Muscle of leg (tissue), 11 donors: ENCODE measurements around the gene GPR152. TPM values are rescaled to one million over a fixed set of nuclear protein-coding genes. Genes with fewer than 3 reads are reported as not detected.

ENCODE experiments used
- DNase-seq: peaks from one replicate; pipeline ENCODE4 v3.0.0; 2013
- H3K27ac ChIP-seq: one replicate; pipeline ENCODE4 v1.5.1; 2013; ENCODE audit warnings: mild to moderate bottlenecking, low read length, control low read depth
- H3K27me3 ChIP-seq: one replicate; pipeline ENCODE4 v1.6.1; 2013; ENCODE audit warnings: low read length; ENCODE audit not compliant: control insufficient read depth, insufficient read depth
- H3K36me3 ChIP-seq: one replicate; pipeline ENCODE4 v1.6.1; 2013; ENCODE audit warnings: low read length; ENCODE audit not compliant: control insufficient read depth, insufficient read depth
- H3K4me1 ChIP-seq: one replicate; pipeline ENCODE4 v1.6.1; 2013; ENCODE audit warnings: low read length; ENCODE audit not compliant: control insufficient read depth, insufficient read depth
- H3K4me3 ChIP-seq: one replicate; pipeline ENCODE4 v1.5.1; 2013; ENCODE audit warnings: low read length, control low read depth
- H3K9me3 ChIP-seq: replicated peaks from 2 replicates; pipeline ENCODE4 v1.6.1; 2013; ENCODE audit warnings: low read depth, low read length; ENCODE audit not compliant: control insufficient read depth
- WGBS: methylation state at CpG from one replicate; pipeline ENCODE4 v1.1.5; 2013; ENCODE audit warnings: missing lambda C conversion rate; ENCODE audit not compliant: insufficient coverage; 5-methylcytosine and 5-hydroxymethylcytosine counted together
- polyA plus RNA-seq, 8 donors: library from polyadenylated mRNA; unstranded; fragments of 120-200 nt; gene quantifications; one replicate each; pipeline versions ENCODE4 v1.2.1 to v1.2.3, GENCODE V29; 2013; ENCODE audit warnings: inconsistent platforms in 1 of 8, low replicate concordance in 1 of 8; ENCODE audit not compliant: insufficient read length in 8 of 8, insufficient read depth in 1 of 8
- total RNA-seq: library from RNA; stranded (reverse); fragments of 120-200 nt; gene quantifications from one replicate; pipeline ENCODE4 v1.2.4, GENCODE V29; 2013

The GPR152 gene
- total and polyA plus RNA-seq, 9 donors, result not detected

DNA sequence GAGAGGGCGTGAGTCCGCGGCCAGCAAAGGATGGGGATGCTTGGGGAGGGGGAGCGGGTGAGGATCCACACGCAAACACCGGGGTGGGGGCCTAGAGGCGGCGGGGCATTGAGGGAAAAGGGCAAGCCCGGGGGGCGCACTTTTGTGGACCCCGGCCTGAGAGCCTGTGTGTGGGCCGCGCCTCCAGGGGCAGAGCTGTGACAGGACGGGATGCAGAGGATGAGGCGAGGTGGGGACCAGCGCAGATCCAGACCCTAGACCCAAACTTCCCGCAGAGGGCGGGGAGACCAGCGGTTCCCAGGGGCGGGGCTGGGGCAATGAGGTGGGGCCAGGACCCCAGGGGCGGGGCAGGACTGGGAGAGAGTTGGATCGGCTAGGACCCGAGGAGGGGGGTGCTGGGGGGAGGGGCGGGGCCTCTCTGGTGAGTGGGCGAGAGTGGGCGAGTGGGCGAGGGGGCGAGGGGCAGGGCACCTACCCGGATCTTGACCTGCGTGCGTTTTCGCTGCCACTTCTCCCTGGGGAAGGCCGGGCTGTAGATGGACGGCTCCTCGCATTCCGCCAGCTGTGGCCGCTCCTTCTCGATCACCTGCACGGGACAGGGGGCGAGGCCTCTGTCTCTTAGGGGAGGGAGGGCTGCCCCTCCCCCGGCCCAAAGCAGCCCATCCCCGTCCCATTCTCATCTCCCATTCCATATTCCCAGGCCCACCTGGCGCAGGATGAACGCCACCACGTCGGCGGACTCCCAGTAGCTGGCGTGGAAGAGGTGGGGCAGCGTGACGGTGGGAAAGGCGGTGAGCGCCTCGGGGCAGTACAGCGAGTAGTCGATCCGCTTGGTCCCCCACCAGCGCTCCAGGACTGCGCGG is 42.1 kb upstream of the GPR152 start:
- 89% methylated on average over 41 of the region's 59 CpGs for WGBS
- Histone ChIP-seq H3K4me1 (no peaks in the 10 kb centered on the region), H3K36me3 (peaks cover 57% of the 10 kb centered on the region), H3K9me3 (no peaks in the 10 kb centered on the region), H3K27ac (no peak overlapping the region), H3K27me3 (no peaks in the 10 kb centered on the region), H3K4me3 (no peak overlapping the region)
- no peak for DNase-seq

DNA sequence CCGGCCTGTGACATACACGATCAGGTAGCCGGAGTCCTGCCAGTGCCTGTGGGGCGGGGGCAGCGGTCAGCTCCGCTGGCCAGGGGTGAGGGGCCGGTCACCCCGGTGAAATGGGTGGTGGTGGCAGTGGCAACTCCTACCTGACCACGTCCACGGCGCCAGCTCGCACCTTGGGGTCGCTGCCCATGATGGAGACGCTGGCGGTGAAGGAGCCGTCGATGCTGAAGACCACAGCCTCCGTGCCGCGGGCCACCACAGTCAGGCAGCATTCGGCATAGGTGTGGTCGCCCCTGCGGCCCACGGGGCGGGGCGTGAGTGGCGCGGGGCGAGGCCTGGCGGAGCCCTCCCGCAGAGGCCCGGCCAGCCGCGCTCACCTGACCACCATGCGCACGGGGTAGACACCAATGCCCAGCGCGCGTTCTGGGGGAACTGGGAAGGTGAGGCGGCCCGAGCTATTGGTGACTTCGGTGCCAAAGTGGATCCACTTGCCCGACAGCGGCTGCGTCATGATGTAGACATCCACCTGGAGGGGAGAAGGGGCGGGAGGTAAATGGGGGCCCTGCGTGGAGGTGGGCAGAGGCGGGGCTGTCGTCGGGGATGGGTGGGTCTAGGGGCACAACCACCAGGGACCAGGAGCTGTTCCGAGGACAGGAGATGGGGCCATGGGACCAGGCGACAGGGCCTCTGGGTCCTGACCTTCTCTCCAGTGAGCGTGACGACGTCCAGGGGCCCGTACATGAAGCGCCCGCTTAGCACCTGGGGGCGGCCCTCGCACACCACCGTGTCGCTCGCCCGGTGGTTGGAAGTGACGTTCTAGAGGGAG is 41.2 kb upstream of the GPR152 start:
- 92% methylated on average over 62 of the region's 65 CpGs for WGBS
- Histone ChIP-seq H3K4me3 (no peak overlapping the region), H3K27me3 (no peaks in the 10 kb centered on the region), H3K36me3 (peaks cover 65% of the 10 kb centered on the region), H3K27ac (no peak overlapping the region), H3K9me3 (no peaks in the 10 kb centered on the region), H3K4me1 (no peaks in the 10 kb centered on the region)
- no peak for DNase-seq

DNA sequence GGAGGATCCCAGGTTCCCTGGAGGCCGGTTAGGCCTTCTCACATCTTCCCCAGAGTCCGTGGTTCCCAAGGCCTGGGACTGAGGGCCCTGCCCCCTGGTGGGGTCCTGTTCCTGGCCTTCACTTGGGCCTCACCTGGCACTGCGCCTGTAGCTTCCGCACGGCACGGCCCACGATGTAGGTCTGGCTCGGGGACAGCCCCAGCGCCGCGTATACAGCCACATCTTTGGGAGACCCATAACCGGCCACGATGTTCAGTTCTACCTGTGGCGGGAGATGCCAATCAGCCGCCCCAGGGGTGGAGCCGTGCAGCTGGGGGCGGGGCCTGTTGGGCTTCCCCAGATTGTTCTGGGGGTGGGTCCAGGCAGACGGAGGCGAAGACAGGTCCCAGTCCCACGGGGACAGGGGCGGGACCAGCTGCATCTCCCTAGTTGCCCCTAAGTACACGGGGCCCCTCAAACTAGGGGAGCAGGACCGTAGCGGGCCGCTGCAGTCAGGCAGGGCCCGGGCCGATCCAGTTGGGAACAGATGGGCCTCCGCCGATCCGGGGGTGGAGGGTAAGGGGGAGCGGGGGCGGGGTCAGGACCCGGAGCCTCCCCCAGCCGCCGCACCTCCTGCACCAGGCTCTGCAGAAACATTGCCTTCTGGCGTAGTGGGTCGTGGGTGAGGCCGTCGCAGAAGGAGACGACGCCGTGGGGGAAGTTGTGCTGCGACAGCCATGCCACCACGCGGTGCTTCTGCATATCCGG is 40.4 kb upstream of the GPR152 start:
- Histone ChIP-seq H3K9me3 (no peaks in the 10 kb centered on the region), H3K4me1 (no peaks in the 10 kb centered on the region)
- 72% methylated on average over 31 of the region's 46 CpGs for WGBS

DNA sequence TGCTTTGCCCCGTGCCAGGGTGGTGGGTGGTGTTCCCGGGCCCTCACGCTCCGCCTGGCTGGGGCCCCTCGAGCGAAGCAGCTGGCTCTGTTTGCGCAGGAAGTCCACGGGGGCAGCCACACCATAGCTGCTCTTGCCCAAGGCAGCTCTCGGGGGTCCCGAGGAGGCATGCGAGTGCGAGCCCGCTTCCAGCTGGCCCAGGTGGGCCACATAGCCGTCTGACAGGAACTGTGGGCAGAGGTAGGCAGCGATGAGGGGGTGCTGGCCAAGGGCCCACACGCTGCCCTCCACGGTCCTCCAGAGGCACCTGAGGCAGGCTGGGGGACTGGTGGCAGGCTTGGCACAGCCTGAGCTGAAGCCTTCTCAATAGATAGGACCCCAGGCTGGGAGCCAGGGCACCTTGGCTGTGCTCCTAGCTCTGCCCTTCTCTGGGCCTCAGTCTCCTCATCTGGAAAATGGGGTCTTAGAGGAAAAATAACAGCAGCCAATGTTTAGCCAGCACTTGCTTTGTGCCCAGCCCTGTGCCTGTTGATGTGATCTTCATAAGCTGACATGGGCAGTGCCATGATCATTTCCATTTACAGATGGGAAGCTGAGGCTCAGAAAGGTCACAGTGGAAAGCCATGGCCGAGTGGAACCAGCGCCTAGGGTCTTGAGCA is 39.7 kb upstream of the GPR152 start:
- H3K36me3 ChIP-seq, result peaks cover 70% of the 10 kb centered on the region

More for the DNA sequence above, 40.4 kb upstream of the GPR152 start:
- no peak for DNase-seq
- H3K27ac ChIP-seq, result no peak overlapping the region
- no peak overlapping the region for H3K4me3 ChIP-seq
- peaks cover 70% of the 10 kb centered on the region for H3K36me3 ChIP-seq
- H3K27me3 ChIP-seq, result no peaks in the 10 kb centered on the region

DNA sequence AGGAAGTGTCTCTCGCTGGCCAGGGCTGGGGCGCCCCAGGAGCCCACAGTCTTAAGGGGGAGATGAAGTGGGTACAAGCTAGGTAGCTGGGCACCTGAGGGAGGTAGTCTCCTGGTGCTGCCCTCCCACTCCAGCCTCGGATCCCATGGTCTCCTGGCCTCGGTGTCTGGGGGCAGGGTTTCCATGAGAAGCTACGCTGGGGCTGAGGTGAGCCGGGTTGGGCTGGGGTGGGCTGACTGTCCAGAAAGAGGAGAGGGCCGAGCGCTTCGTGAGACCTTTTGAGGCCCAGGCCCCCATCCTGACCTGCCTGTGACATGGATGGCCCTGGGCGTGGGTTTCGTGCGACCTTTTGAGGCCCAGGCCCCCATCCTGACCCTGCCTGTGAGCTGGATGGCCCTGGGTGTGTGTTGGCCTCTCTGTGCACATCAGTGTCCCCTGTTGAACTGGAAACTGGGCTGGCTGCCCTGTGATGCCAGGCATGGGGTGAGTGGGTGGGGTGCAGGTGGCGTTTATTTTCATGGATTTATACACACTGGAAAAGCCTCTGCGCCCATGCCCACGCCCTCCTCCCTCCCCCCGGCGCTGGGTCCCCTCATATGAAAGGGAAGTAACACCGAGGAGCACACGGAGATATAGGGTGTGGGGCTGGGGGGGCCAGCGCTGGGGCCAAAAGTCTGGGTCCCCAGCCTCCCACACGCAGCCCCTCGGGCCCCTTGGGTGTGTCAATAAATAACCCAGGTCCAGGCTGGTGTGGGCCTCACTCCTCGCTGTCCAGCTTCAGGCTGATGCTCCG is 38.9 kb upstream of the GPR152 start:
- H3K4me1 ChIP-seq, result no peaks in the 10 kb centered on the region
- H3K27me3 ChIP-seq, result no peaks in the 10 kb centered on the region
- 62% methylated on average over 18 of the region's 24 CpGs for WGBS
- H3K4me3 ChIP-seq, result no peak overlapping the region
- H3K36me3 ChIP-seq, result peaks cover 71% of the 10 kb centered on the region
- no peak overlapping the region for H3K27ac ChIP-seq
- DNase-seq, result no peak
- no peaks in the 10 kb centered on the region for H3K9me3 ChIP-seq

More for the DNA sequence above, 39.7 kb upstream of the GPR152 start:
- no peak for DNase-seq
- WGBS, result 79% methylated on average over 19 of the region's 19 CpGs
- Histone ChIP-seq H3K4me3 (no peak overlapping the region), H3K9me3 (no peaks in the 10 kb centered on the region), H3K4me1 (no peaks in the 10 kb centered on the region), H3K27me3 (no peaks in the 10 kb centered on the region), H3K27ac (no peak overlapping the region)

DNA sequence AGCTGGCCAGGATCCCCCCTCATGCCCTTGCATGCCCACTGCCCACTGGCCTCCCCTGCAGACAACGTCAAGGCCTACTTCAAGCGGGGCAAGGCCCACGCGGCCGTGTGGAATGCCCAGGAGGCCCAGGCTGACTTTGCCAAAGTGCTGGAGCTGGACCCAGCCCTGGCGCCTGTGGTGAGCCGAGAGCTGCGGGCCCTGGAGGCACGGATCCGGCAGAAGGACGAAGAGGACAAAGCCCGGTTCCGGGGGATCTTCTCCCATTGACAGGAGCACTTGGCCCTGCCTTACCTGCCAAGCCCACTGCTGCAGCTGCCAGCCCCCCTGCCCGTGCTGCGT is 38.2 kb upstream of the GPR152 start:
- WGBS, result 79% methylated on average over 13 of the region's 15 CpGs
- Histone ChIP-seq H3K4me1 (no peaks in the 10 kb centered on the region), H3K36me3 (peaks cover 74% of the 10 kb centered on the region)

DNA sequence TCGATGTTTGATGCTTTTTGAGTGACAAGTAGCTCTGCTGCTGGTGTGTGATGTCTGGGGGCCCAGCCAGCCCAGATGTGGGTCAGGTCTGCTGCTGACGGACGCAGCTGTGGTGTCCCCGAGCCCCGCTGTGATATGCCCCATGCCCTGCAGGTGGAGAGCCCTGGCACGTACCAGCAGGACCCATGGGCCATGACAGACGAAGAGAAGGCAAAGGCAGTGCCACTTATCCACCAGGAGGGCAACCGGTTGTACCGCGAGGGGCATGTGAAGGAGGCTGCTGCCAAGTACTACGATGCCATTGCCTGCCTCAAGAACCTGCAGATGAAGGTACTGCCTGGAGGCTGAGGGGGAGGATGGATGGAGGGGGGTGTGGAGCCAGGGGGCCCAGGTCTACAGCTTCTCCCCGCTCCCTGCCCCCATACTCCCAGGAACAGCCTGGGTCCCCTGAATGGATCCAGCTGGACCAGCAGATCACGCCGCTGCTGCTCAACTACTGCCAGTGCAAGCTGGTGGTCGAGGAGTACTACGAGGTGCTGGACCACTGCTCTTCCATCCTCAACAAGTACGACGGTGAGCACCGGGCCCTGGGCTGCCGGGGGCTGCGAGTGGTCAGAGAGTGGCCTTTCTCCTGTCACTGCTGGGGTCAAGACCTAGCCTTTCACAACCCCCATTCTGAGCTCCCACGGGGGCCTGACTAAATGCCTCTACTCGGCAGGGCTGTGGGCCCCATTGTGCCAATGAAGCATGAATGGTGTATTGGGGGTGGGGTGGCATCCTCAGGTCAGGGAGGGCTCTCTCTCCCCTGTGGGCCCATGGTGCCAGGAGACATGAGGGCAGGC is 37.6 kb upstream of the GPR152 start:
- no peak for DNase-seq
- Histone ChIP-seq H3K9me3 (no peaks in the 10 kb centered on the region), H3K27ac (no peak overlapping the region), H3K36me3 (peaks cover 68% of the 10 kb centered on the region), H3K27me3 (no peaks in the 10 kb centered on the region), H3K4me3 (no peak overlapping the region), H3K4me1 (no peaks in the 10 kb centered on the region)
- 85% methylated on average over 14 of the region's 23 CpGs for WGBS

More for the DNA sequence above, 38.2 kb upstream of the GPR152 start:
- Histone ChIP-seq H3K27ac (no peak overlapping the region), H3K27me3 (no peaks in the 10 kb centered on the region), H3K4me3 (no peak overlapping the region), H3K9me3 (no peaks in the 10 kb centered on the region)
- no peak for DNase-seq

DNA sequence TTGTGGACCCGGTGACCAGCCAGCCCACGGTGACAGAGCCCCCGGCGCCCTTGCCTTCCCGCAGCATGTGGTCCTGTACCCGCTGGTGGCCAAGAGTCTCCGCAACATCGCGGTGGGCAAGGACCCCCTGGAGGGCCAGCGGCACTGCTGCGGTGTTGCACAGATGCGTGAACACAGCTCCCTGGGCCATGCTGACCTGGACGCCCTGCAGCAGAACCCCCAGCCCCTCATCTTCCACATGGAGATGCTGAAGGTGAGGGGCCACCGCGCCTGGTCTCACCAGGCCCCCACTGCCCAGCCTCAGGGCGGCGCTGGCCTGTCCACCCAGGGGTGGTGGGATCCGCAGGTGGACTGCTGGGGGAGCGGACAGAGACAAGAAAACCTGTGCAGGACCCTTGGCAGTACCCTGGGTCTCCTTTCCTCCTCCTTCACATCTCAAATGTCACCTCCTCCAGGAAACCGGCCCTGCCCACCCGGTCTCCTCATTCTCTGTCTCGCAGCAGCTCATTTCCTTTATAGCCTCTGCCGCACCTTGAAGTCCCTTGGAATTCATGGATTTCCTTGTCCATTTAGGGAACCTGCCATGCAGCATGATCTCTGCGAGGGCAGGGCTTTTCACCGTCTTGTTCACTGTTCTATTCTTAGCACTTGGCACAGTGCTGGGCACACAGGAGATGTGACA is 36.8 kb upstream of the GPR152 start:
- WGBS, result 69% methylated on average over 18 of the region's 25 CpGs
- H3K27ac ChIP-seq, result no peak overlapping the region

More for the DNA sequence above, 36.8 kb upstream of the GPR152 start:
- peaks cover 69% of the 10 kb centered on the region for H3K36me3 ChIP-seq
- no peak overlapping the region for H3K4me3 ChIP-seq
- no peaks in the 10 kb centered on the region for H3K27me3 ChIP-seq
- H3K9me3 ChIP-seq, result no peaks in the 10 kb centered on the region
- no peak for DNase-seq
- H3K4me1 ChIP-seq, result peaks cover 2% of the 10 kb centered on the region
